SK-N-SH (cell line): ENCODE results near the gene GALNS. TPM values are rescaled to one million over a fixed set of nuclear protein-coding genes. Genes with fewer than 3 reads are reported as not detected.

ENCODE experiments used
- CTCF ChIA-PET: fragments of 300-600, 350-600 bp; formaldehyde crosslinking; extraction: SDS; loops from one replicate; lab custom pipeline; 2021; lab: Yijun Ruan, JAX
- POLR2A ChIA-PET: fragments of 350-600 bp; sonication (Branson Sonifier 250); formaldehyde crosslinking; extraction: SDS; loops from one replicate; lab custom pipeline; 2020; ENCODE audit warnings: antibody characterized with exemption, inconsistent platforms; lab: Yijun Ruan, JAX
- DNase-seq: peaks from one replicate; pipeline ENCODE4 v3.0.0; 2012
- H2AFZ ChIP-seq: fragments of 200-600 bp; sonication (generic); 2 replicates; pipeline ENCODE4 v1.8.1; 2016; ENCODE audit warnings: antibody characterized with exemption, mild to moderate bottlenecking, low read depth
- H3F3A ChIP-seq: fragments of 200-600 bp; sonication (generic); replicated peaks from 2 replicates; pipeline ENCODE3; 2016; ENCODE audit warnings: antibody characterized with exemption, mild to moderate bottlenecking; ENCODE audit not compliant: insufficient read depth
- H3K27ac ChIP-seq, 2 experiments: fragments of 200-500 bp in 1 of 2; fragments of 200-600 bp in 1 of 2; sonication (Bioruptor generic) in 1 of 2; sonication (generic), shearing (Covaris generic) in 1 of 2; 2 replicates each; pipeline versions ENCODE4 v1.5.1 to v1.6.1; 2014 to 2016; ENCODE audit warnings: low read depth in 2 of 2, inconsistent platforms in 1 of 2, low read length in 1 of 2, mild to moderate bottlenecking in 1 of 2, mixed read lengths in 1 of 2
- H3K27me3 ChIP-seq: fragments of 200-600 bp; sonication (generic), shearing (Covaris generic); 2 replicates; pipeline ENCODE4 v1.6.1; 2016; ENCODE audit warnings: mixed run types; ENCODE audit not compliant: insufficient read depth
- H3K36me3 ChIP-seq, 2 experiments: fragments of 200-500 bp in 1 of 2; fragments of 200-600 bp in 1 of 2; sonication (Bioruptor generic) in 1 of 2; sonication (generic) in 1 of 2; replicated peaks in 1 of 2; 2 replicates each; pipeline versions ENCODE3 to v1.5.1; 2014 to 2016; ENCODE audit warnings: low read length in 1 of 2, mild to moderate bottlenecking in 1 of 2; ENCODE audit not compliant: insufficient read depth in 2 of 2, control insufficient read depth in 1 of 2
- H3K4me1 ChIP-seq, 2 experiments: fragments of 200-500 bp in 1 of 2; fragments of 200-600 bp in 1 of 2; sonication (Bioruptor generic) in 1 of 2; sonication (generic), shearing (Covaris generic) in 1 of 2; 2 replicates each; pipeline versions ENCODE4 v1.5.1 to v1.6.1; 2014 to 2016; ENCODE audit warnings: low read depth in 1 of 2, low read length in 1 of 2, mixed run types in 1 of 2; ENCODE audit not compliant: insufficient read depth in 2 of 2, control insufficient read depth in 1 of 2
- H3K4me2 ChIP-seq: fragments of 200-600 bp; sonication (generic), shearing (Covaris generic); 2 replicates; pipeline ENCODE4 v1.6.1; 2017; ENCODE audit warnings: mixed run types
- H3K4me3 ChIP-seq, 2 experiments: fragments of 200-500 bp in 1 of 2; fragments of 200-600 bp in 1 of 2; sonication (Bioruptor generic) in 1 of 2; sonication (generic), shearing (Covaris generic) in 1 of 2; 2 replicates each; pipeline versions ENCODE4 v1.5.1 to v1.8.1; 2014 to 2016; ENCODE audit warnings: low read depth in 2 of 2, inconsistent platforms in 1 of 2, low read length in 1 of 2, mild to moderate bottlenecking in 1 of 2, mixed read lengths in 1 of 2, moderate library complexity in 1 of 2
- H3K79me2 ChIP-seq: fragments of 200-600 bp; sonication (generic); 2 replicates; pipeline ENCODE4 v1.8.1; 2017; ENCODE audit warnings: mild to moderate bottlenecking; ENCODE audit not compliant: insufficient read depth
- H3K9ac ChIP-seq: fragments of 200-600 bp; sonication (generic); 2 replicates; pipeline ENCODE4 v1.6.1; 2017; ENCODE audit warnings: mixed run types
- H3K9me2 ChIP-seq: fragments of 200-600 bp; sonication (generic); 2 replicates; pipeline ENCODE4 v1.6.1; 2017; ENCODE audit warnings: mixed run types
- H3K9me3 ChIP-seq: fragments of 200-600 bp; sonication (generic); 2 replicates; pipeline ENCODE4 v1.6.1; 2017; ENCODE audit warnings: mixed run types, mild to moderate bottlenecking, moderate library complexity
- H4K20me1 ChIP-seq: fragments of 200-600 bp; sonication (generic); 2 replicates; pipeline ENCODE4 v1.6.1; 2017; ENCODE audit warnings: mild to moderate bottlenecking, mixed run types; ENCODE audit not compliant: insufficient read depth
- CHD2 ChIP-seq: fragments of 150-350 bp; IDR thresholded peaks from 2 replicates; pipeline ENCODE4 v1.6.1; 2018; ENCODE audit warnings: low read length; ENCODE audit not compliant: partially characterized antibody
- POLR2AphosphoS5 ChIP-seq: IDR thresholded peaks from 2 replicates; pipeline ENCODE4 v1.6.1; 2012; ENCODE audit warnings: low read depth, low read length
- RXRA ChIP-seq: IDR thresholded peaks from 2 replicates; pipeline ENCODE4 v1.4.0; 2012; ENCODE audit warnings: low read depth, mild to moderate bottlenecking, borderline replicate concordance
- WGBS: methylation state at CpG from one replicate; pipeline ENCODE4 v1.1.6; 2017; ENCODE audit warnings: low lambda C conversion rate; 5-methylcytosine and 5-hydroxymethylcytosine counted together
- polyA plus RNA-seq, 3 experiments: library from polyadenylated mRNA; depleted of rRNA; stranded (reverse); fragments of >200 nt; gene quantifications; 2 replicates each; pipeline ENCODE4 v1.2.3, GENCODE V29; 2012
- TF ChIP-seq, protein P1 (sequence below): fragments of 150-350 bp; IDR thresholded peaks from 2 replicates; pipeline ENCODE4 v1.6.1; 2016; ENCODE audit warnings: mild to moderate bottlenecking, low read depth, low read length
- TF ChIP-seq, protein P2 (sequence below): IDR thresholded peaks from 2 replicates; pipeline ENCODE4; 2012
- TF ChIP-seq, protein P3 (sequence below): fragments of 150-350 bp; IDR thresholded peaks from 2 replicates; pipeline ENCODE4 v1.6.1; 2017; ENCODE audit warnings: antibody characterized with exemption, low read length, low read depth, borderline replicate concordance
- TF ChIP-seq, protein P4 (sequence below): IDR thresholded peaks from 2 replicates; pipeline ENCODE4 v1.6.1; 2012; ENCODE audit warnings: mild to moderate bottlenecking, low read depth, low read length, moderate library complexity
- TF ChIP-seq, protein P5 (sequence below): fragments of 200-600 bp; sonication (generic); IDR thresholded peaks from 2 replicates; pipeline ENCODE4 v1.6.1; 2017; ENCODE audit warnings: antibody characterized with exemption, mild to moderate bottlenecking, moderate library complexity

GALNS gene
- polyA plus RNA-seq, 1 of the 3 experiments (the other 2 are of a cell fraction), result 16.5 TPM

DNA sequence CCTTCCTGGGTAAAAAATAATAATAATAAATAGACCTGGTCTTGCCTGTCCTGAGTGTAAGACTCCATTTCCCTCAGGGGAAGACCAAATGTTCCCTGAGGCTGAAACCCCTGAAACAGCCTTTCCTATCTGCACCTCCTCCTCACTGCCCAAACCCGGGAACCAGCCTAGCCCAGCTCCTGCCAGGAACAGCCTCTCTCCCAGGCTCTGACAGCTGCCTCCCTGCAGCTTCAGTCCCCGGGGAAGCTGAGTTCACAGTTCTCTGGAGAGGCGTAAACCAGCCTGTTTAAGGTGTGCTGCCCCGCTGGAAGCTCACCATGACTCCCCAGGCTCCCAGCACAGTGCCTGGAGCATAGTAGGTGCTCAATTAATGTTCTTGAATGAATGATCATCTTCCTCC lies 60.5 kb downstream of the GALNS start:
- Histone ChIP-seq H3K9me2 (no peaks in the 10 kb centered on the region), H3K27ac (no peak overlapping the region), H3K9me3 (no peaks in the 10 kb centered on the region), H4K20me1 (no peaks in the 10 kb centered on the region), H3K36me3 (no peaks in the 10 kb centered on the region), H3F3A (peaks cover 8% of the 10 kb centered on the region), H3K4me3 (no peak overlapping the region), H3K9ac (no peak overlapping the region), H3K4me2 (no peak overlapping the region), H3K4me1 (no peaks in the 10 kb centered on the region), H3K27me3 (no peaks in the 10 kb centered on the region), H3K79me2 (no peaks in the 10 kb centered on the region), H2AFZ (no peak overlapping the region)
- no peak for DNase-seq
- POLR2A ChIA-PET, result no interaction called here
- WGBS, result 0% methylated on average over 1 of the region's 4 CpGs
- CTCF ChIA-PET, result interaction anchor here (1.1 to 2.2 kb wide), 2 partner anchors 41 to 52 kb away, joined by 3 to 6 read pairs; no protein-coding TSS in a partner anchor
- TF ChIP-seq, protein P1, sequence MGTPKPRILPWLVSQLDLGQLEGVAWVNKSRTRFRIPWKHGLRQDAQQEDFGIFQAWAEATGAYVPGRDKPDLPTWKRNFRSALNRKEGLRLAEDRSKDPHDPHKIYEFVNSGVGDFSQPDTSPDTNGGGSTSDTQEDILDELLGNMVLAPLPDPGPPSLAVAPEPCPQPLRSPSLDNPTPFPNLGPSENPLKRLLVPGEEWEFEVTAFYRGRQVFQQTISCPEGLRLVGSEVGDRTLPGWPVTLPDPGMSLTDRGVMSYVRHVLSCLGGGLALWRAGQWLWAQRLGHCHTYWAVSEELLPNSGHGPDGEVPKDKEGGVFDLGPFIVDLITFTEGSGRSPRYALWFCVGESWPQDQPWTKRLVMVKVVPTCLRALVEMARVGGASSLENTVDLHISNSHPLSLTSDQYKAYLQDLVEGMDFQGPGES, result no peak
- TF ChIP-seq CHD2 (no peak), RXRA (no peak), POLR2AphosphoS5 (no peak)
- TF ChIP-seq, protein P2, sequence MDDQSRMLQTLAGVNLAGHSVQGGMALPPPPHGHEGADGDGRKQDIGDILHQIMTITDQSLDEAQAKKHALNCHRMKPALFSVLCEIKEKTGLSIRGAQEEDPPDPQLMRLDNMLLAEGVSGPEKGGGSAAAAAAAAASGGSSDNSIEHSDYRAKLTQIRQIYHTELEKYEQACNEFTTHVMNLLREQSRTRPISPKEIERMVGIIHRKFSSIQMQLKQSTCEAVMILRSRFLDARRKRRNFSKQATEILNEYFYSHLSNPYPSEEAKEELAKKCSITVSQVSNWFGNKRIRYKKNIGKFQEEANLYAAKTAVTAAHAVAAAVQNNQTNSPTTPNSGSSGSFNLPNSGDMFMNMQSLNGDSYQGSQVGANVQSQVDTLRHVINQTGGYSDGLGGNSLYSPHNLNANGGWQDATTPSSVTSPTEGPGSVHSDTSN, result no peak
- TF ChIP-seq, protein P3, sequence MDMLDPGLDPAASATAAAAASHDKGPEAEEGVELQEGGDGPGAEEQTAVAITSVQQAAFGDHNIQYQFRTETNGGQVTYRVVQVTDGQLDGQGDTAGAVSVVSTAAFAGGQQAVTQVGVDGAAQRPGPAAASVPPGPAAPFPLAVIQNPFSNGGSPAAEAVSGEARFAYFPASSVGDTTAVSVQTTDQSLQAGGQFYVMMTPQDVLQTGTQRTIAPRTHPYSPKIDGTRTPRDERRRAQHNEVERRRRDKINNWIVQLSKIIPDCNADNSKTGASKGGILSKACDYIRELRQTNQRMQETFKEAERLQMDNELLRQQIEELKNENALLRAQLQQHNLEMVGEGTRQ, result no peak
- TF ChIP-seq, protein P4, sequence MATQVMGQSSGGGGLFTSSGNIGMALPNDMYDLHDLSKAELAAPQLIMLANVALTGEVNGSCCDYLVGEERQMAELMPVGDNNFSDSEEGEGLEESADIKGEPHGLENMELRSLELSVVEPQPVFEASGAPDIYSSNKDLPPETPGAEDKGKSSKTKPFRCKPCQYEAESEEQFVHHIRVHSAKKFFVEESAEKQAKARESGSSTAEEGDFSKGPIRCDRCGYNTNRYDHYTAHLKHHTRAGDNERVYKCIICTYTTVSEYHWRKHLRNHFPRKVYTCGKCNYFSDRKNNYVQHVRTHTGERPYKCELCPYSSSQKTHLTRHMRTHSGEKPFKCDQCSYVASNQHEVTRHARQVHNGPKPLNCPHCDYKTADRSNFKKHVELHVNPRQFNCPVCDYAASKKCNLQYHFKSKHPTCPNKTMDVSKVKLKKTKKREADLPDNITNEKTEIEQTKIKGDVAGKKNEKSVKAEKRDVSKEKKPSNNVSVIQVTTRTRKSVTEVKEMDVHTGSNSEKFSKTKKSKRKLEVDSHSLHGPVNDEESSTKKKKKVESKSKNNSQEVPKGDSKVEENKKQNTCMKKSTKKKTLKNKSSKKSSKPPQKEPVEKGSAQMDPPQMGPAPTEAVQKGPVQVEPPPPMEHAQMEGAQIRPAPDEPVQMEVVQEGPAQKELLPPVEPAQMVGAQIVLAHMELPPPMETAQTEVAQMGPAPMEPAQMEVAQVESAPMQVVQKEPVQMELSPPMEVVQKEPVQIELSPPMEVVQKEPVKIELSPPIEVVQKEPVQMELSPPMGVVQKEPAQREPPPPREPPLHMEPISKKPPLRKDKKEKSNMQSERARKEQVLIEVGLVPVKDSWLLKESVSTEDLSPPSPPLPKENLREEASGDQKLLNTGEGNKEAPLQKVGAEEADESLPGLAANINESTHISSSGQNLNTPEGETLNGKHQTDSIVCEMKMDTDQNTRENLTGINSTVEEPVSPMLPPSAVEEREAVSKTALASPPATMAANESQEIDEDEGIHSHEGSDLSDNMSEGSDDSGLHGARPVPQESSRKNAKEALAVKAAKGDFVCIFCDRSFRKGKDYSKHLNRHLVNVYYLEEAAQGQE, result no peak
- TF ChIP-seq, protein P5, sequence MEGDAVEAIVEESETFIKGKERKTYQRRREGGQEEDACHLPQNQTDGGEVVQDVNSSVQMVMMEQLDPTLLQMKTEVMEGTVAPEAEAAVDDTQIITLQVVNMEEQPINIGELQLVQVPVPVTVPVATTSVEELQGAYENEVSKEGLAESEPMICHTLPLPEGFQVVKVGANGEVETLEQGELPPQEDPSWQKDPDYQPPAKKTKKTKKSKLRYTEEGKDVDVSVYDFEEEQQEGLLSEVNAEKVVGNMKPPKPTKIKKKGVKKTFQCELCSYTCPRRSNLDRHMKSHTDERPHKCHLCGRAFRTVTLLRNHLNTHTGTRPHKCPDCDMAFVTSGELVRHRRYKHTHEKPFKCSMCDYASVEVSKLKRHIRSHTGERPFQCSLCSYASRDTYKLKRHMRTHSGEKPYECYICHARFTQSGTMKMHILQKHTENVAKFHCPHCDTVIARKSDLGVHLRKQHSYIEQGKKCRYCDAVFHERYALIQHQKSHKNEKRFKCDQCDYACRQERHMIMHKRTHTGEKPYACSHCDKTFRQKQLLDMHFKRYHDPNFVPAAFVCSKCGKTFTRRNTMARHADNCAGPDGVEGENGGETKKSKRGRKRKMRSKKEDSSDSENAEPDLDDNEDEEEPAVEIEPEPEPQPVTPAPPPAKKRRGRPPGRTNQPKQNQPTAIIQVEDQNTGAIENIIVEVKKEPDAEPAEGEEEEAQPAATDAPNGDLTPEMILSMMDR, result no peak
